ENCODE data around the gene ATP9B.

ATP9B gene

DNA sequence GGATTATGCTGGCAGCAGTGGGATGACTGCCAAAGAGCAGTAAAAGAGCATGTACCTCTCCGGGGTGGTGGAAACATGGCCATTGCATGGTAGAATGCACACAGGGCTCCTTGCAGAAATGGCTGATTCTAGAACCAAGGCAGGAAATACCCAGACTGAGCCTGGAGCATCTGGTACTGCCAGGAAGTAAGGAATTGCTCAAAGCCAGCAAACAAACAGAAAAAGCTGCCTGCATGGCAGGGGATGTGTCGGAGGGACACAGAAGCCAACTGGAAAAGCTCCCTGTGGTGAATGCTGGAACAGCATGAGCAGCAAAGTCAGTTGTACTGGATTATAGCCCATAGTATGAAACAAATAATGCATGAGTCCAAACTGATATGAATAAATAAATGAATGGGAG is 248.5 kb downstream of the ATP9B start:
- TF ChIP-seq, protein P1, sequence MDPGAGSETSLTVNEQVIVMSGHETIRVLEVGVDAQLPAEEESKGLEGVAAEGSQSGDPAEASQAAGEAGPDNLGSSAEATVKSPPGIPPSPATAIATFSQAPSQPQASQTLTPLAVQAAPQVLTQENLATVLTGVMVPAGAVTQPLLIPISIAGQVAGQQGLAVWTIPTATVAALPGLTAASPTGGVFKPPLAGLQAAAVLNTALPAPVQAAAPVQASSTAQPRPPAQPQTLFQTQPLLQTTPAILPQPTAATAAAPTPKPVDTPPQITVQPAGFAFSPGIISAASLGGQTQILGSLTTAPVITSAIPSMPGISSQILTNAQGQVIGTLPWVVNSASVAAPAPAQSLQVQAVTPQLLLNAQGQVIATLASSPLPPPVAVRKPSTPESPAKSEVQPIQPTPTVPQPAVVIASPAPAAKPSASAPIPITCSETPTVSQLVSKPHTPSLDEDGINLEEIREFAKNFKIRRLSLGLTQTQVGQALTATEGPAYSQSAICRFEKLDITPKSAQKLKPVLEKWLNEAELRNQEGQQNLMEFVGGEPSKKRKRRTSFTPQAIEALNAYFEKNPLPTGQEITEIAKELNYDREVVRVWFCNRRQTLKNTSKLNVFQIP (CRISPR knock-in tag; IDR thresholded peaks at IDR 0.05; ENCODE audit: borderline replicate concordance, low read depth): no peak
- no peak for TF ChIP-seq SNAI2 (CRISPR knock-in tag; IDR thresholded peaks at IDR 0.05)
- TF ChIP-seq, protein P2, sequence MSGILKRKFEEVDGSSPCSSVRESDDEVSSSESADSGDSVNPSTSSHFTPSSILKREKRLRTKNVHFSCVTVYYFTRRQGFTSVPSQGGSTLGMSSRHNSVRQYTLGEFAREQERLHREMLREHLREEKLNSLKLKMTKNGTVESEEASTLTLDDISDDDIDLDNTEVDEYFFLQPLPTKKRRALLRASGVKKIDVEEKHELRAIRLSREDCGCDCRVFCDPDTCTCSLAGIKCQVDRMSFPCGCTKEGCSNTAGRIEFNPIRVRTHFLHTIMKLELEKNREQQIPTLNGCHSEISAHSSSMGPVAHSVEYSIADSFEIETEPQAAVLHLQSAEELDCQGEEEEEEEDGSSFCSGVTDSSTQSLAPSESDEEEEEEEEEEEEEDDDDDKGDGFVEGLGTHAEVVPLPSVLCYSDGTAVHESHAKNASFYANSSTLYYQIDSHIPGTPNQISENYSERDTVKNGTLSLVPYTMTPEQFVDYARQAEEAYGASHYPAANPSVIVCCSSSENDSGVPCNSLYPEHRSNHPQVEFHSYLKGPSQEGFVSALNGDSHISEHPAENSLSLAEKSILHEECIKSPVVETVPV (CRISPR knock-in tag; IDR thresholded peaks at IDR 0.05): no peak
- no peak for TF ChIP-seq ESRRG (CRISPR knock-in tag; IDR thresholded peaks at IDR 0.05)
- TF ChIP-seq ISL1 (CRISPR knock-in tag; IDR thresholded peaks at IDR 0.05): no peak
- no peak for TF ChIP-seq ZNF70 (CRISPR knock-in tag; IDR thresholded peaks at IDR 0.05)
- TF ChIP-seq TCF4 (CRISPR knock-in tag; IDR thresholded peaks at IDR 0.05; ENCODE audit: borderline replicate concordance): no peak
- TF ChIP-seq, protein P3, sequence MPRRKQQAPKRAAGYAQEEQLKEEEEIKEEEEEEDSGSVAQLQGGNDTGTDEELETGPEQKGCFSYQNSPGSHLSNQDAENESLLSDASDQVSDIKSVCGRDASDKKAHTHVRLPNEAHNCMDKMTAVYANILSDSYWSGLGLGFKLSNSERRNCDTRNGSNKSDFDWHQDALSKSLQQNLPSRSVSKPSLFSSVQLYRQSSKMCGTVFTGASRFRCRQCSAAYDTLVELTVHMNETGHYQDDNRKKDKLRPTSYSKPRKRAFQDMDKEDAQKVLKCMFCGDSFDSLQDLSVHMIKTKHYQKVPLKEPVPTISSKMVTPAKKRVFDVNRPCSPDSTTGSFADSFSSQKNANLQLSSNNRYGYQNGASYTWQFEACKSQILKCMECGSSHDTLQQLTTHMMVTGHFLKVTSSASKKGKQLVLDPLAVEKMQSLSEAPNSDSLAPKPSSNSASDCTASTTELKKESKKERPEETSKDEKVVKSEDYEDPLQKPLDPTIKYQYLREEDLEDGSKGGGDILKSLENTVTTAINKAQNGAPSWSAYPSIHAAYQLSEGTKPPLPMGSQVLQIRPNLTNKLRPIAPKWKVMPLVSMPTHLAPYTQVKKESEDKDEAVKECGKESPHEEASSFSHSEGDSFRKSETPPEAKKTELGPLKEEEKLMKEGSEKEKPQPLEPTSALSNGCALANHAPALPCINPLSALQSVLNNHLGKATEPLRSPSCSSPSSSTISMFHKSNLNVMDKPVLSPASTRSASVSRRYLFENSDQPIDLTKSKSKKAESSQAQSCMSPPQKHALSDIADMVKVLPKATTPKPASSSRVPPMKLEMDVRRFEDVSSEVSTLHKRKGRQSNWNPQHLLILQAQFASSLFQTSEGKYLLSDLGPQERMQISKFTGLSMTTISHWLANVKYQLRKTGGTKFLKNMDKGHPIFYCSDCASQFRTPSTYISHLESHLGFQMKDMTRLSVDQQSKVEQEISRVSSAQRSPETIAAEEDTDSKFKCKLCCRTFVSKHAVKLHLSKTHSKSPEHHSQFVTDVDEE (CRISPR knock-in tag; IDR thresholded peaks at IDR 0.05): no peak
- TF ChIP-seq CSDC2 (CRISPR knock-in tag; IDR thresholded peaks at IDR 0.05): no peak
- TF ChIP-seq, protein P4, sequence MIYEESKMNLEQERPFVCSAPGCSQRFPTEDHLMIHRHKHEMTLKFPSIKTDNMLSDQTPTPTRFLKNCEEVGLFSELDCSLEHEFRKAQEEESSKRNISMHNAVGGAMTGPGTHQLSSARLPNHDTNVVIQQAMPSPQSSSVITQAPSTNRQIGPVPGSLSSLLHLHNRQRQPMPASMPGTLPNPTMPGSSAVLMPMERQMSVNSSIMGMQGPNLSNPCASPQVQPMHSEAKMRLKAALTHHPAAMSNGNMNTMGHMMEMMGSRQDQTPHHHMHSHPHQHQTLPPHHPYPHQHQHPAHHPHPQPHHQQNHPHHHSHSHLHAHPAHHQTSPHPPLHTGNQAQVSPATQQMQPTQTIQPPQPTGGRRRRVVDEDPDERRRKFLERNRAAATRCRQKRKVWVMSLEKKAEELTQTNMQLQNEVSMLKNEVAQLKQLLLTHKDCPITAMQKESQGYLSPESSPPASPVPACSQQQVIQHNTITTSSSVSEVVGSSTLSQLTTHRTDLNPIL (CRISPR knock-in tag; IDR thresholded peaks at IDR 0.05; ENCODE audit: low read depth): no peak
- no peak for TF ChIP-seq ARNTL (CRISPR knock-in tag; IDR thresholded peaks at IDR 0.05; ENCODE audit: borderline replicate concordance, low read depth)
- ATAC-seq: no peak

DNA sequence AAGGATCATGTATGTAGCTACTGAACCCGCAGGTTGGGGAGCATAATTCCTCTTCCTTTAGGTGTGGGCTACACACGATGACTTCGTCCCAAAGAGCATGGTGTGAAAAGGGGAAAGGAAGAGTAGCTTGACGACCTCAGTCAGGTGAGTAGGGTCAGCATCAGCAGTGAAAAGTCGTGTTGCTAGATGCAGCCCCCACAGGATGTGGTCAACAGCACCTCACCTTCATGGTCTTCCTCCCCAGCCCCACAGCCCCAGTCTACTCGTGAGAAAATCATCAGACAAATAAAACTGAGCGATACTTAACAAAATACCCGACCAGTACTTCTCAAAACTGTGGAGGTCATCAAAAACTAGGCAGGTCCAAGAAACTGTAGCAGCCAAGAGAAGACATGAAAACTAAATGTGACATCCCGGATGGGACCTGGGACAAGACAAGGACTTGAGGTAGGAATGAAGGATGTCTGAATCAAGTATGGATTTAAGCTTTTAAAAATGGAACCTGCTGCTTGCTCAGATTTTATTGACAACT is 249.0 kb downstream of the ATP9B start:
- ATAC-seq: no peak

DNA sequence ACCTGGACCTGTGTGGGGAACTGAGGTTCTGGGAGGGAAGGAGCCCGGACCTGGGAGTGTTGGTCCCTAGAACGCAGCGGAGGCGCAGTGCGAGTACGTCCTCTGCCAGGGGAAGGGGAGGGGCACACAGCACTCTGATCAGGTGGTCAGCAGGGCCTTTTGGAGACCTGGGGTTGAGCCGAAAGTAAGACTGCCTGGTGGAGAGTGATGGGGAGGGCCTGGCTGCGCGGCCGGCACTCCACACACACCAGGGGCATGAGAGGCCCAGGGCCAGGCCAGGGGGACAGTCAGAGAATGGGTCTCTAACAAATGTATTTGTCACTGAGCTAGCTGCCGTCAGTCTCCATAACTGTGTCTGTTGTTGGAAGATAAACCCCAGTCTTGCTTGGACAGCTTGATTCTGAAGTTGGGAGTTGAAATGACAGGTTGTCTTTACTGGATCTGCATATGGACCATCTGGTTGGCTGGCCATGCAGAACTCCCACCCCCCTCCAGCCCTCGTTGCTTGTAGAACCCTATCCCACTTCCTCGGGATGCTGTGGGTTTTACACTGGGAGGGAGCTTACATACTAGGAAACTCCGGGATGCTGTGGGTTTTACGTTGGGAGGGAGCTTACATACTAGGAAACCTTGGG is 251.1 kb downstream of the ATP9B start:
- no peak for ATAC-seq
- TF ChIP-seq ISL1 (CRISPR knock-in tag; IDR thresholded peaks at IDR 0.05) (no peak), ZFP3 (CRISPR knock-in tag; IDR thresholded peaks at IDR 0.05) (no peak)
- TF ChIP-seq, protein P3 (CRISPR knock-in tag; IDR thresholded peaks at IDR 0.05): no peak

More for the DNA sequence above, 249.0 kb downstream of the ATP9B start:
- TF ChIP-seq ZC3H10 (CRISPR knock-in tag; IDR thresholded peaks at IDR 0.05): no peak
- TF ChIP-seq, protein P2 (CRISPR knock-in tag; IDR thresholded peaks at IDR 0.05): no peak
- TF ChIP-seq ZNF8 (CRISPR knock-in tag; IDR thresholded peaks at IDR 0.05): no peak
- TF ChIP-seq OSR1 (CRISPR knock-in tag; IDR thresholded peaks at IDR 0.05): no peak
